H1 (cell line): ENCODE results near the gene FOXRED1. TPM values are rescaled to one million over a fixed set of nuclear protein-coding genes. Genes with fewer than 3 reads are reported as not detected.

ENCODE experiments used
- CTCF ChIA-PET: fragments of 300-600 bp; sonication (Branson Sonifier 250); formaldehyde crosslinking; loops from one replicate; lab custom pipeline; 2021; ENCODE audit not compliant: partially characterized antibody; lab: Charles Lee
- POLR2A ChIA-PET: fragments of 300-600 bp; sonication (Branson Sonifier 250); formaldehyde crosslinking; loops from one replicate; lab custom pipeline; 2021; ENCODE audit warnings: inconsistent platforms; ENCODE audit not compliant: partially characterized antibody; lab: Charles Lee
- DNase-seq, 2 experiments: peaks; one replicate each; pipeline versions ENCODE4 v3.0.0 to v3.0.0-alpha.2; 2010 to 2022; ENCODE audit warnings: low spot score in 2 of 2, low read depth in 1 of 2, mixed read lengths in 1 of 2
- FAIRE-seq: peaks from 2 replicates; lab custom pipeline; 2011; peaks lifted over from hg19 to GRCh38; lab: Jason Lieb, UNC
- H2AFZ ChIP-seq: 2 replicates; pipeline ENCODE4 v1.8.1; 2012; ENCODE audit warnings: low read length, inconsistent platforms
- H2AK5ac ChIP-seq: 2 replicates; pipeline ENCODE4 v1.6.1; 2013; ENCODE audit warnings: low read depth, low read length
- H2BK120ac ChIP-seq: replicated peaks from 2 replicates; pipeline ENCODE3; 2013; ENCODE audit warnings: low read depth, low read length, inconsistent platforms
- H2BK12ac ChIP-seq: 2 replicates; pipeline ENCODE4 v1.6.1; 2013; ENCODE audit warnings: low read depth, low read length
- H2BK15ac ChIP-seq: 2 replicates; pipeline ENCODE4 v1.6.1; 2013; ENCODE audit warnings: low read length
- H2BK20ac ChIP-seq: 2 replicates; pipeline ENCODE4 v1.6.1; 2013; ENCODE audit warnings: low read length
- H2BK5ac ChIP-seq: 2 replicates; pipeline ENCODE4 v1.6.1; 2013; ENCODE audit warnings: low read depth, low read length
- H3K14ac ChIP-seq: 2 replicates; pipeline ENCODE4 v1.6.1; 2013; ENCODE audit warnings: inconsistent platforms; ENCODE audit not compliant: insufficient read length
- H3K18ac ChIP-seq: 2 replicates; pipeline ENCODE4 v1.6.1; 2013; ENCODE audit warnings: low read length; ENCODE audit errors: extremely low read depth
- H3K23ac ChIP-seq: 2 replicates; pipeline ENCODE4 v1.6.1; 2013; ENCODE audit warnings: inconsistent platforms; ENCODE audit not compliant: insufficient read length
- H3K23me2 ChIP-seq: 2 replicates; pipeline ENCODE4 v1.6.1; 2013; ENCODE audit warnings: low read depth, low read length
- H3K27ac ChIP-seq: 2 replicates; pipeline ENCODE4 v1.6.1; 2011; ENCODE audit warnings: low read depth, low read length, inconsistent platforms
- H3K27me3 ChIP-seq, 4 experiments: replicated peaks in 1 of 4; 1 replicate in 1 of 4; 2 replicates in 3 of 4; pipeline versions ENCODE4 v1.6.1 to v1.8.1; 2011 to 2013; ENCODE audit warnings: low read length in 3 of 4, mild to moderate bottlenecking in 3 of 4, inconsistent platforms in 2 of 4, mixed read lengths in 2 of 4, moderate library complexity in 1 of 4; ENCODE audit not compliant: control insufficient read depth in 3 of 4, insufficient read depth in 3 of 4; ENCODE audit errors: extremely low read depth in 1 of 4
- H3K36me3 ChIP-seq, 4 experiments: 2 replicates each; pipeline versions ENCODE4 v1.6.1 to v1.8.1; 2011 to 2013; ENCODE audit warnings: mild to moderate bottlenecking in 4 of 4, low read length in 3 of 4, moderate library complexity in 2 of 4, control low read depth in 1 of 4, inconsistent platforms in 1 of 4; ENCODE audit not compliant: insufficient read depth in 4 of 4, control insufficient read depth in 2 of 4
- H3K4ac ChIP-seq: replicated peaks from 2 replicates; pipeline ENCODE3; 2013; ENCODE audit warnings: low read length, low read depth, mixed read lengths, inconsistent platforms; ENCODE audit not compliant: insufficient read length
- H3K4me1 ChIP-seq, 4 experiments: replicated peaks in 1 of 4; 1 replicate in 1 of 4; 2 replicates in 3 of 4; pipeline versions ENCODE4 v1.6.1 to v1.8.1; 2011 to 2013; ENCODE audit warnings: low read length in 3 of 4, inconsistent platforms in 2 of 4, mixed read lengths in 1 of 4; ENCODE audit not compliant: insufficient read depth in 4 of 4, control insufficient read depth in 3 of 4
- H3K4me2 ChIP-seq, 2 experiments: 2 replicates each; pipeline versions ENCODE4 v1.6.1 to v1.8.1; 2011 to 2013; ENCODE audit warnings: low read depth in 2 of 2, low read length in 2 of 2, control low read depth in 1 of 2, inconsistent platforms in 1 of 2, mild to moderate bottlenecking in 1 of 2; ENCODE audit not compliant: insufficient read depth in 1 of 2
- H3K4me3 ChIP-seq, 4 experiments: fragments of 200-600, 300-600 bp in 1 of 4; sonication (generic), shearing (Covaris generic), sonication (Bioruptor Twin) in 1 of 4; 2 replicates each; pipeline versions ENCODE4 v1.5.1 to v1.8.1; 2011 to 2016; ENCODE audit warnings: low read length in 4 of 4, low read depth in 3 of 4, control low read depth in 2 of 4, inconsistent platforms in 2 of 4, mild to moderate bottlenecking in 2 of 4, mixed read lengths in 1 of 4, moderate library complexity in 1 of 4; ENCODE audit not compliant: insufficient read depth in 2 of 4; ENCODE audit errors: extremely low read depth in 1 of 4
- H3K56ac ChIP-seq: replicated peaks from 2 replicates; pipeline ENCODE3; 2013; ENCODE audit warnings: low read depth, mild to moderate bottlenecking, mixed read lengths, low read length, inconsistent platforms; ENCODE audit not compliant: insufficient read length
- H3K79me1 ChIP-seq: 2 replicates; pipeline ENCODE4 v1.6.1; 2013; ENCODE audit warnings: low read depth, low read length, control low read depth
- H3K79me2 ChIP-seq, 2 experiments: 2 replicates each; pipeline versions ENCODE4 v1.6.1 to v1.8.1; 2012 to 2013; ENCODE audit warnings: low read length in 2 of 2, mild to moderate bottlenecking in 2 of 2, inconsistent platforms in 1 of 2; ENCODE audit not compliant: insufficient read depth in 2 of 2, control insufficient read depth in 1 of 2
- H3K9ac ChIP-seq, 4 experiments: replicated peaks in 1 of 4; 1 replicate in 1 of 4; 2 replicates in 3 of 4; pipeline versions ENCODE4 v1.6.1 to v1.8.1; 2011 to 2013; ENCODE audit warnings: low read depth in 3 of 4, low read length in 3 of 4, control low read depth in 2 of 4, mild to moderate bottlenecking in 2 of 4, moderate library complexity in 2 of 4, inconsistent platforms in 1 of 4; ENCODE audit errors: extremely low read depth in 1 of 4
- H3K9me3 ChIP-seq, 2 experiments: 2 replicates each; pipeline versions ENCODE4 v1.6.1 to v1.8.1; 2012 to 2013; ENCODE audit warnings: mild to moderate bottlenecking in 2 of 2, moderate library complexity in 2 of 2, control low read depth in 1 of 2, inconsistent platforms in 1 of 2, low read depth in 1 of 2, low read length in 1 of 2, mixed read lengths in 1 of 2; ENCODE audit not compliant: insufficient read depth in 2 of 2
- H4K20me1 ChIP-seq, 2 experiments: replicated peaks in 1 of 2; 2 replicates each; pipeline versions ENCODE3 to v1.8.1; 2011 to 2013; ENCODE audit warnings: inconsistent platforms in 2 of 2, low read length in 2 of 2, mild to moderate bottlenecking in 1 of 2; ENCODE audit not compliant: insufficient read depth in 2 of 2, control insufficient read depth in 1 of 2
- H4K5ac ChIP-seq: 2 replicates; pipeline ENCODE4 v1.6.1; 2013; ENCODE audit warnings: low read length, low read depth, mixed read lengths, inconsistent platforms; ENCODE audit not compliant: insufficient read length
- H4K8ac ChIP-seq: 2 replicates; pipeline ENCODE4 v1.8.0; 2013; ENCODE audit warnings: mild to moderate bottlenecking, moderate library complexity, low read length, inconsistent platforms; ENCODE audit not compliant: insufficient read depth; ENCODE audit errors: extremely low read depth
- H4K91ac ChIP-seq: replicated peaks from 2 replicates; pipeline ENCODE3; 2013; ENCODE audit warnings: low read length, mixed read lengths, inconsistent platforms; ENCODE audit not compliant: insufficient read length
- ATF2 ChIP-seq: IDR thresholded peaks from 2 replicates; pipeline ENCODE4 v1.6.1; 2012; ENCODE audit warnings: low read length, inconsistent platforms
- CBX8 ChIP-seq: fragments of 300-800, 300-1000 bp; sonication (generic); IDR thresholded peaks from 2 replicates; pipeline ENCODE4 v1.7.1; 2016; ENCODE audit warnings: low read depth, low read length, borderline replicate concordance
- CTBP2 ChIP-seq: IDR thresholded peaks from 2 replicates; pipeline ENCODE4 v1.7.0; 2011; ENCODE audit warnings: borderline replicate concordance, mild to moderate bottlenecking, moderate library complexity, mixed read lengths, low read length; ENCODE audit not compliant: insufficient read depth, insufficient read length
- EZH2 ChIP-seq: fragments of 200-600 bp; sonication (generic); IDR thresholded peaks from 2 replicates; pipeline ENCODE4 v1.7.1; 2012; ENCODE audit warnings: low read depth, mild to moderate bottlenecking, moderate library complexity, low read length, inconsistent platforms; ENCODE audit not compliant: severe bottlenecking
- HDAC2 ChIP-seq, 2 experiments: fragments of 300-600 bp in 1 of 2; sonication (generic) in 1 of 2; IDR thresholded peaks; 2 replicates each; pipeline ENCODE4 v1.6.1; 2011 to 2012; ENCODE audit warnings: low read depth in 2 of 2, low read length in 2 of 2, mild to moderate bottlenecking in 2 of 2, moderate library complexity in 2 of 2, borderline replicate concordance in 1 of 2, inconsistent platforms in 1 of 2
- HDAC6 ChIP-seq: IDR thresholded peaks from one replicate; pipeline ENCODE4 v1.7.1; 2012; ENCODE audit warnings: low read depth, mild to moderate bottlenecking, inconsistent platforms, low read length, moderate library complexity
- MAX ChIP-seq: IDR thresholded peaks from 2 replicates; pipeline ENCODE4 v1.6.1; 2012; ENCODE audit warnings: inconsistent platforms
- RNF2 ChIP-seq: fragments of 200-900, 300-1000 bp; sonication (generic); IDR thresholded peaks from 2 replicates; pipeline ENCODE4 v1.7.1; 2016; ENCODE audit warnings: borderline replicate concordance, low read depth, mild to moderate bottlenecking, antibody characterized with exemption, low read length; ENCODE audit not compliant: poor library complexity, severe bottlenecking; ENCODE audit errors: missing control alignments
- SRF ChIP-seq: IDR thresholded peaks from 2 replicates; pipeline ENCODE4 v1.6.1; 2011; ENCODE audit warnings: mild to moderate bottlenecking, low read depth, low read length, moderate library complexity
- TCF12 ChIP-seq: IDR thresholded peaks from 2 replicates; pipeline ENCODE4 v1.6.1; 2011; ENCODE audit warnings: low read depth, mild to moderate bottlenecking, low read length
- WGBS, 2 experiments: shearing (Covaris generic) in 1 of 2; methylation state at CpG; one replicate each; pipeline versions ENCODE4 v1.1.6 to v1.1.7; 2013 to 2015; ENCODE audit warnings: low lambda C conversion rate in 2 of 2, mixed read lengths in 2 of 2, inconsistent platforms in 1 of 2, low coverage in 1 of 2, missing lambda C conversion rate in 1 of 2; ENCODE audit not compliant: insufficient replicate concordance in 2 of 2, insufficient coverage in 1 of 2, insufficient read length in 1 of 2; ENCODE audit errors: extremely low coverage in 1 of 2, missing lambda C conversion rate in 1 of 2; 5-methylcytosine and 5-hydroxymethylcytosine counted together
- polyA plus RNA-seq, 7 experiments: library from polyadenylated mRNA; depleted of rRNA in 3 of 7; stranded (reverse) in 5 of 7; unstranded in 2 of 7; fragments of >200 nt in 5 of 7; fragments of 200-250 nt in 2 of 7; gene quantifications; 1 replicate in 5 of 7; 2 replicates in 1 of 7; 4 replicates in 1 of 7; pipeline versions ENCODE4 v1.2.1 to v1.2.3, GENCODE V29; 2011 to 2013; ENCODE audit warnings: missing spikeins in 2 of 7, mixed read lengths in 2 of 7
- total RNA-seq: library from RNA; stranded (reverse); fragmentation: NEBNext Ultra II Directional; extraction: Animal tissue kit (Norgen Biotek cat#: 25700); gene quantifications from 2 replicates; pipeline ENCODE4 v1.2.1, GENCODE V29; 2021

The FOXRED1 gene
- total and polyA plus RNA-seq, 2 of the 8 experiments (the other 6 are each of a cell fraction or from before 2014, with no cell fraction given), result 48.8 to 99.4 TPM

- Histone ChIP-seq H3K9ac (no peak overlapping the region), H3K23me2 (peaks cover 5% of the 10 kb centered on the region)
Measured at GRCh38 chr11:126288237-126288636, 19.3 kb downstream of the FOXRED1 start.

More at GRCh38 chr11:126288237-126288636, 19.3 kb downstream of the FOXRED1 start:
- FAIRE-seq (no peak), DNase-seq (no peak)
- H2BK120ac ChIP-seq, result no peak overlapping the region
- H4K91ac ChIP-seq, result no peak overlapping the region
- H4K8ac ChIP-seq, result no peak overlapping the region
- no peak overlapping the region for H3K56ac ChIP-seq
- H2AFZ ChIP-seq, result no peak overlapping the region
- H2BK15ac ChIP-seq, result no peak overlapping the region
- 92% methylated on average over 6 of the region's 6 CpGs; no CpG with 5 or more reads in 1 of the 2 experiments for WGBS, 2 experiments
- peaks cover 0 to 3% (median under 1%) of the 10 kb centered on the region in 4 experiments; a peak in 2 of 7 replicates for H3K4me1 ChIP-seq
- CTCF ChIA-PET, result no interaction called here
- H4K20me1 ChIP-seq, result peaks cover 0 to 5% of the 10 kb centered on the region in 2 experiments
- no peak overlapping the region for H3K4ac ChIP-seq
- H3K9me3 ChIP-seq, result no peaks in the 10 kb centered on the region
- no peak overlapping the region for H3K27ac ChIP-seq
- no peaks in the 10 kb centered on the region for H3K79me2 ChIP-seq
- H2BK20ac ChIP-seq, result no peak overlapping the region
- H3K36me3 ChIP-seq, result 0 out of 8 replicates have a peak, but pooled peaks cover 0 to 2% (median 0%) of the 10 kb centered on the region in 4 experiments
- H3K4me3 ChIP-seq, result no peak overlapping the region
- H2BK5ac ChIP-seq, result no peak overlapping the region
- H3K27me3 ChIP-seq, result peaks cover 0 to 4% (median 0%) of the 10 kb centered on the region in 4 experiments; a peak in 1 of 7 replicates
- no peak overlapping the region for H2AK5ac ChIP-seq
- no peak overlapping the region for H3K18ac ChIP-seq
- H3K79me1 ChIP-seq, result peaks cover 2% of the 10 kb centered on the region; the same call in 1 of the 2 replicates
- H3K4me2 ChIP-seq, result no peak overlapping the region
- H2BK12ac ChIP-seq, result no peak overlapping the region
- TF ChIP-seq TCF12, result no peak
- TF ChIP-seq CBX8, result no peak
- no peak for TF ChIP-seq SRF
- no peak for TF ChIP-seq HDAC6
- no peak for TF ChIP-seq ATF2
- TF ChIP-seq RNF2, result no peak
- TF ChIP-seq EZH2, result no peak
- no peak for TF ChIP-seq CTBP2
- no peak for TF ChIP-seq HDAC2 (IDR thresholded peaks at IDR 0.05; ENCODE audit: borderline replicate concordance in 1 of 2, low read depth in 2 of 2, low read length in 2 of 2)
- no peak for TF ChIP-seq MAX
- no peak overlapping the region for H4K5ac ChIP-seq
- H3K14ac ChIP-seq, result no peak overlapping the region
- H3K23ac ChIP-seq, result no peak overlapping the region
- POLR2A ChIA-PET, result interaction anchor here (1.1 to 4.7 kb wide), 5 partner anchors 12 to 361 kb away, joined by 3 to 23 read pairs (median 6); partner anchors contain the start of genes FAM118B, FOXRED1 and SRPRA
